Measurements from ENCODE around the gene MKLN1.

MKLN1 gene

GRCh38 chr7:131357282-131357880 lies 29.7 kb downstream of the MKLN1 start (continued):
- TF ChIP-seq, protein P1, sequence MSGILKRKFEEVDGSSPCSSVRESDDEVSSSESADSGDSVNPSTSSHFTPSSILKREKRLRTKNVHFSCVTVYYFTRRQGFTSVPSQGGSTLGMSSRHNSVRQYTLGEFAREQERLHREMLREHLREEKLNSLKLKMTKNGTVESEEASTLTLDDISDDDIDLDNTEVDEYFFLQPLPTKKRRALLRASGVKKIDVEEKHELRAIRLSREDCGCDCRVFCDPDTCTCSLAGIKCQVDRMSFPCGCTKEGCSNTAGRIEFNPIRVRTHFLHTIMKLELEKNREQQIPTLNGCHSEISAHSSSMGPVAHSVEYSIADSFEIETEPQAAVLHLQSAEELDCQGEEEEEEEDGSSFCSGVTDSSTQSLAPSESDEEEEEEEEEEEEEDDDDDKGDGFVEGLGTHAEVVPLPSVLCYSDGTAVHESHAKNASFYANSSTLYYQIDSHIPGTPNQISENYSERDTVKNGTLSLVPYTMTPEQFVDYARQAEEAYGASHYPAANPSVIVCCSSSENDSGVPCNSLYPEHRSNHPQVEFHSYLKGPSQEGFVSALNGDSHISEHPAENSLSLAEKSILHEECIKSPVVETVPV (CRISPR knock-in tag; IDR thresholded peaks at IDR 0.05) = no peak
- no peak for TF ChIP-seq OSR1 (CRISPR knock-in tag; IDR thresholded peaks at IDR 0.05)
- TF ChIP-seq PPARA (CRISPR knock-in tag; IDR thresholded peaks at IDR 0.05; ENCODE audit: borderline replicate concordance) = no peak
- TF ChIP-seq, protein P2, sequence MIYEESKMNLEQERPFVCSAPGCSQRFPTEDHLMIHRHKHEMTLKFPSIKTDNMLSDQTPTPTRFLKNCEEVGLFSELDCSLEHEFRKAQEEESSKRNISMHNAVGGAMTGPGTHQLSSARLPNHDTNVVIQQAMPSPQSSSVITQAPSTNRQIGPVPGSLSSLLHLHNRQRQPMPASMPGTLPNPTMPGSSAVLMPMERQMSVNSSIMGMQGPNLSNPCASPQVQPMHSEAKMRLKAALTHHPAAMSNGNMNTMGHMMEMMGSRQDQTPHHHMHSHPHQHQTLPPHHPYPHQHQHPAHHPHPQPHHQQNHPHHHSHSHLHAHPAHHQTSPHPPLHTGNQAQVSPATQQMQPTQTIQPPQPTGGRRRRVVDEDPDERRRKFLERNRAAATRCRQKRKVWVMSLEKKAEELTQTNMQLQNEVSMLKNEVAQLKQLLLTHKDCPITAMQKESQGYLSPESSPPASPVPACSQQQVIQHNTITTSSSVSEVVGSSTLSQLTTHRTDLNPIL (CRISPR knock-in tag; IDR thresholded peaks at IDR 0.05; ENCODE audit: low read depth) = no peak

- TF ChIP-seq ZC3H10 (CRISPR knock-in tag; IDR thresholded peaks at IDR 0.05) (no peak), PPARA (CRISPR knock-in tag; IDR thresholded peaks at IDR 0.05; ENCODE audit: borderline replicate concordance) (no peak), TSHZ2 (CRISPR knock-in tag; IDR thresholded peaks at IDR 0.05) (no peak), TOX (CRISPR knock-in tag; IDR thresholded peaks at IDR 0.05; ENCODE audit: borderline replicate concordance) (no peak), ESRRG (CRISPR knock-in tag; IDR thresholded peaks at IDR 0.05) (no peak), SNAI2 (CRISPR knock-in tag; IDR thresholded peaks at IDR 0.05) (no peak)
- no peak for ATAC-seq
Observed at GRCh38 chr7:131358636-131359035, 31.0 kb downstream of the MKLN1 start.

DNA sequence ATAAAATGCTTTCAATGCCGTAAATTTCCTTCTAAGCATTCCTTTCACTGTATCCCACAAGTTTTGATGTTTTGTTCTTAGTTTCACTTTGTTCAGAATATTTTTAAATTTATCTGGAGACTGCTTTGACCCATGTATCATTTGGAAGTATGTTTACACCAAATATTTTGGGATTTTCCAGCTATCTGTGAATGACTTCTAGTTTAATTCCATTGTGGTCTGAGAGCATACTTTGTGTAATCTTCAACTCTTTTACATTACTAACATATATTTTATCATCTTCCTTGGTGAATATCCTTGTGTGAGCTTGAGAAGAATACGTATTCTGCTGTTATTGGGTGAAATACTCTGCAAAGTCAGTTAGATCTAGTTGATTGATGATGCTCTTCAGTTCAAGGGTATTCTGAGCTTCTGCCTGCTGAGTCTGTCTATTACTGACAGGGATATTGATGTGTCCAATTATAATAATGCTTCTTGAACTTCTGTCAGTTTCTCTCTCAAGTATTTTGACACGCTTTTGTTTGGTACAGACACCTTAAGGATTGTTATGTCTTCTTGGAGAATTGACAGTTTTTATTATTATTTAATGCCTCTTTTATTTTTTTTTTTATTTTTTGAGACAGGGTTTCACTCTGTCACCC lies 31.6 kb downstream of the MKLN1 start:
- ATAC-seq = no peak
- no peak for TF ChIP-seq TOX (CRISPR knock-in tag; IDR thresholded peaks at IDR 0.05; ENCODE audit: borderline replicate concordance)
- TF ChIP-seq POU6F1 (CRISPR knock-in tag; IDR thresholded peaks at IDR 0.05; ENCODE audit: borderline replicate concordance, low read depth) = no peak
- TF ChIP-seq OSR1 (CRISPR knock-in tag; IDR thresholded peaks at IDR 0.05) = no peak
- TF ChIP-seq BACH2 (CRISPR knock-in tag; IDR thresholded peaks at IDR 0.05; ENCODE audit: borderline replicate concordance) = no peak
- TF ChIP-seq, protein P1 (CRISPR knock-in tag; IDR thresholded peaks at IDR 0.05) = no peak
- TF ChIP-seq TSHZ2 (CRISPR knock-in tag; IDR thresholded peaks at IDR 0.05) = no peak
- no peak for TF ChIP-seq TCF4 (CRISPR knock-in tag; IDR thresholded peaks at IDR 0.05; ENCODE audit: borderline replicate concordance)
- TF ChIP-seq ZC3H10 (CRISPR knock-in tag; IDR thresholded peaks at IDR 0.05) = no peak
- TF ChIP-seq, protein P2 (CRISPR knock-in tag; IDR thresholded peaks at IDR 0.05; ENCODE audit: low read depth) = no peak
- no peak for TF ChIP-seq ZNF8 (CRISPR knock-in tag; IDR thresholded peaks at IDR 0.05)
- no peak for TF ChIP-seq ARNTL (CRISPR knock-in tag; IDR thresholded peaks at IDR 0.05; ENCODE audit: borderline replicate concordance, low read depth)
- no peak for TF ChIP-seq GLIS3 (CRISPR knock-in tag; IDR thresholded peaks at IDR 0.05)
- TF ChIP-seq ZNF70 (CRISPR knock-in tag; IDR thresholded peaks at IDR 0.05) = no peak
- no peak for TF ChIP-seq ESRRG (CRISPR knock-in tag; IDR thresholded peaks at IDR 0.05)
- TF ChIP-seq ZFP30 (CRISPR knock-in tag; IDR thresholded peaks at IDR 0.05) = no peak
- no peak for TF ChIP-seq CSDC2 (CRISPR knock-in tag; IDR thresholded peaks at IDR 0.05)
- TF ChIP-seq SNAI2 (CRISPR knock-in tag; IDR thresholded peaks at IDR 0.05) = no peak
- no peak for TF ChIP-seq ISL1 (CRISPR knock-in tag; IDR thresholded peaks at IDR 0.05)
- no peak for TF ChIP-seq ZFP3 (CRISPR knock-in tag; IDR thresholded peaks at IDR 0.05)

All from SK-N-SH treated with all-trans-retinoic acid at 6 μM for 48 hours (cell line).